ENCODE measurements around the gene TCERG1.
"Not testable (repeated sequence)": the region's sequence is repeated elsewhere in the genome, so short reads cannot be mapped to it uniquely, and the experiment has no call there.

Gene TCERG1

DNA sequence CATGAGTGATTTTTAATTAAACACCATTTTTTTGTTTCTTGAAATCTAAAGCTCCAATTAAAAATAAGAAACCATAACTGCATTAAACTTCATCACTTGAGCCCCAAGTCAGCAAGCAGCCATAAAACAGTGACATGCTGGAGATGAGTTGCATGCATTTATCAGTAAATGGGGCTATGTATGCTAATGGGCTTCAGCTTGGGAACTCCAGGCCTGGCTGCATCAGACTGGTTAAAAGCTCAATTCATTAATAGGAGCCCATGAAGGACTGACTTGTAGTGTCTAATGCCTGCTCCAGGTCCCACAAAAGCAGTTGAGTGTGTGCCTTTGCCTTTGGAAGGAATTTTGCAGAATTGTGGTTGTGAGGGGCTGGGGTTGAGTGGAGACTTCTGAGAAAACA is 102.5 kb downstream of the TCERG1 start:
- TF ChIP-seq SPI1 (IDR thresholded peaks at IDR 0.05; ENCODE audit: low read depth, low read length) = no peak
- no peak for TF ChIP-seq TAF1 (IDR thresholded peaks at IDR 0.05; ENCODE audit: low read depth, low read length)
- TF ChIP-seq POLR2AphosphoS5 (IDR thresholded peaks at IDR 0.05; ENCODE audit: low read depth, low read length) = no peak
- no peak for TF ChIP-seq POLR2A (IDR thresholded peaks at IDR 0.05; ENCODE audit: low read depth, low read length)
- TF ChIP-seq POU2F2 (IDR thresholded peaks at IDR 0.05; ENCODE audit: low read depth, low read length) = no peak
- TF ChIP-seq PAX5 (IDR thresholded peaks at IDR 0.05; ENCODE audit: insufficient read depth, low read length, severe bottlenecking) = no peak
- DNase-seq (ENCODE audit: insufficient read length, low spot score) = no peak
- no peak for FAIRE-seq

DNA sequence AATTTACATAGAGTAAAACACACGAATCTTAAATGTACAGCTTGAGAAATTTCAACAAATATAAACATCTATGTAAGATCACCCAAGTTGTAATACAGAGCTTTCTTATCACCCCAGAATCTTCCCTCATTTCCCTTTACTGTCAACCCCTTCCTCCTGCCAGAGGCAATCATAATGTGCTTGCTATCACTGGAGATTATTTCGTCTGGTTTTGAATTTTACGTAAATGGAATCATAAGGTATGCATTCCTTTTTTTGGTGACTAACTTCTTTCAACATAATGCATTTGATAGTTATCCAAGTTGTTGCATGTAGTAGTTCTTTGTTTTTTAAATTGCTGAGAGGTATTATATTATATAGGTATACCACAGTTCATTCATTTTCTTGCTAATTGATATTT is 106.3 kb downstream of the TCERG1 start:
- no peak for TF ChIP-seq POU2F2 (IDR thresholded peaks at IDR 0.05; ENCODE audit: low read depth, low read length)
- TF ChIP-seq PAX5 (IDR thresholded peaks at IDR 0.05; ENCODE audit: insufficient read depth, low read length, severe bottlenecking) = no peak
- TF ChIP-seq POLR2AphosphoS5 (IDR thresholded peaks at IDR 0.05; ENCODE audit: low read depth, low read length) = no peak
- TF ChIP-seq SPI1 (IDR thresholded peaks at IDR 0.05; ENCODE audit: low read depth, low read length) = no peak
- TF ChIP-seq TAF1 (IDR thresholded peaks at IDR 0.05; ENCODE audit: low read depth, low read length) = no peak
- TF ChIP-seq POLR2A (IDR thresholded peaks at IDR 0.05; ENCODE audit: low read depth, low read length) = no peak
- no peak for FAIRE-seq

GRCh38 chr5:146556884-146557283 is 109.8 kb downstream of the TCERG1 start:
- not testable (repeated sequence) for DNase-seq (ENCODE audit: insufficient read length, low spot score); FAIRE-seq

More for the DNA sequence above, 106.3 kb downstream of the TCERG1 start:
- DNase-seq (ENCODE audit: insufficient read length, low spot score) = no peak

DNA sequence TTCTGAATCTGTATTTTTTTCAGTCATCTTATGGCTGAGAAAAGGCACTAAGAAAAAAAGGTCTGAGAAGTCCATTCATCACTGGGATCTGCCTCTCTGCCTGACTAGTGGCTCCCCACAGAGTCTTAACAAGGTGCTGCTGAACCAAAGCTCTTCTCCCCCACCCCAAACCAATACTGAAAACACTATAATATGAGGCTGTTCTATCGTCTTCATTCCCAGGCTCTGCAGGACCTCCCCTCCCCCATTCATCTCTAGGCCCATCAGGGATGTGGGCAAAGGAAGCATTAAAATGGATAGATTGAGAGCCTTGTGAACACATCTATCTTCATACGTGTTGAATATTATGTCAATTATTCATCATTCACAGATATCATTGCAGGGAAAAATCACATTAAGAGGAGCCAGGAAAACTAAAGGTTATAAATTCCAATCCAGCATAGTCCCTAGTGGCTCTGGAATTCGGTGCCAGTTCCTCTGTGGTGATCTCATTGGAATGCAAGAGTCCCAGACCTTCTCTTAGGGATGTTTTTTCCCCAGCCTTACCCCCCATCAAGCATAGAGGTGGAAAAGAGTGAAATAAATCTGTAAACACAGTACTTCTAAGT is 113.2 kb downstream of the TCERG1 start:
- FAIRE-seq = no peak
- no peak for DNase-seq (ENCODE audit: insufficient read length, low spot score)
- TF ChIP-seq PAX5 (IDR thresholded peaks at IDR 0.05; ENCODE audit: insufficient read depth, low read length, severe bottlenecking) = no peak
- TF ChIP-seq POU2F2 (IDR thresholded peaks at IDR 0.05; ENCODE audit: low read depth, low read length) = no peak
- no peak for TF ChIP-seq POLR2AphosphoS5 (IDR thresholded peaks at IDR 0.05; ENCODE audit: low read depth, low read length)
- TF ChIP-seq SPI1 (IDR thresholded peaks at IDR 0.05; ENCODE audit: low read depth, low read length) = no peak
- no peak for TF ChIP-seq POLR2A (IDR thresholded peaks at IDR 0.05; ENCODE audit: low read depth, low read length)
- TF ChIP-seq TAF1 (IDR thresholded peaks at IDR 0.05; ENCODE audit: low read depth, low read length) = no peak
